IPS-18c (cell line): Measurements from ENCODE around the gene COL6A3.
"Not testable (repeated sequence)": the region's sequence is repeated elsewhere in the genome, so short reads cannot be mapped to it uniquely, and the experiment has no call there.

Experiments
- H3K4me3 ChIP-seq: 2 replicates; pipeline ENCODE4 v1.7.0; 2013; ENCODE audit warnings: low read depth, mild to moderate bottlenecking, low read length, moderate library complexity; ENCODE audit not compliant: insufficient read depth
- H3K9me3 ChIP-seq: one replicate; pipeline ENCODE4 v1.6.1; 2013; ENCODE audit warnings: mild to moderate bottlenecking, low read length, moderate library complexity; ENCODE audit not compliant: control insufficient read depth, insufficient read depth

COL6A3 gene

GRCh38 chr2:237427769-237428506 lies 14.0 kb upstream of the COL6A3 start:
- no peak overlapping the region for H3K4me3 ChIP-seq
- H3K9me3 ChIP-seq, result no peaks in the 10 kb centered on the region

GRCh38 chr2:237426517-237426916 lies 12.6 kb upstream of the COL6A3 start:
- Histone ChIP-seq H3K9me3 (no peaks in the 10 kb centered on the region), H3K4me3 (no peak overlapping the region)

GRCh38 chr2:237425320-237425719 lies 11.4 kb upstream of the COL6A3 start:
- Histone ChIP-seq H3K9me3 (no peaks in the 10 kb centered on the region), H3K4me3 (no peak overlapping the region)

- no peak overlapping the region for H3K4me3 ChIP-seq
- H3K9me3 ChIP-seq, result no peaks in the 10 kb centered on the region
Observed at GRCh38 chr2:237424544-237424943, 10.6 kb upstream of the COL6A3 start.

- Histone ChIP-seq H3K4me3 (no peak overlapping the region), H3K9me3 (no peaks in the 10 kb centered on the region)
Observed at GRCh38 chr2:237423891-237424290, 9.9 kb upstream of the COL6A3 start.

GRCh38 chr2:237422309-237422708 lies 8.3 kb upstream of the COL6A3 start:
- Histone ChIP-seq H3K4me3 (no peak overlapping the region), H3K9me3 (no peaks in the 10 kb centered on the region)

- Histone ChIP-seq H3K9me3 (peaks cover under 1% of the 10 kb centered on the region), H3K4me3 (0 out of 2 replicates have a peak overlapping the region, but pooled peaks have one; percentile 26)
Observed at GRCh38 chr2:237421542-237422116, 7.7 kb upstream of the COL6A3 start.

GRCh38 chr2:237418300-237418699 lies 4.3 kb upstream of the COL6A3 start:
- Histone ChIP-seq H3K9me3 (peaks cover 2% of the 10 kb centered on the region), H3K4me3 (no peak overlapping the region)

GRCh38 chr2:237412988-237413776 lies 782 bp downstream of the COL6A3 start:
- Histone ChIP-seq H3K4me3 (no peak overlapping the region), H3K9me3 (peaks cover 2% of the 10 kb centered on the region)

- H3K9me3 ChIP-seq, result peaks cover 2% of the 10 kb centered on the region
- H3K4me3 ChIP-seq, result no peak overlapping the region
Observed at GRCh38 chr2:237412646-237412987, 1.3 kb downstream of the COL6A3 start.

- peaks cover 2% of the 10 kb centered on the region for H3K9me3 ChIP-seq
- no peak overlapping the region for H3K4me3 ChIP-seq
Observed at GRCh38 chr2:237411683-237412423, 2.1 kb downstream of the COL6A3 start.

GRCh38 chr2:237411092-237411601 lies 2.8 kb downstream of the COL6A3 start:
- no peak overlapping the region for H3K4me3 ChIP-seq
- no peaks in the 10 kb centered on the region for H3K9me3 ChIP-seq

GRCh38 chr2:237409263-237409662 lies 4.7 kb downstream of the COL6A3 start:
- not testable (repeated sequence) for H3K4me3 ChIP-seq

GRCh38 chr2:237408335-237409000 lies 5.5 kb downstream of the COL6A3 start:
- Histone ChIP-seq H3K9me3 (no peaks in the 10 kb centered on the region), H3K4me3 (no peak overlapping the region)

More at GRCh38 chr2:237409263-237409662, 4.7 kb downstream of the COL6A3 start:
- H3K9me3 ChIP-seq, result not testable (repeated sequence)

- Histone ChIP-seq H3K4me3 (no peak overlapping the region), H3K9me3 (no peaks in the 10 kb centered on the region)
Observed at GRCh38 chr2:237407700-237408099, 6.3 kb downstream of the COL6A3 start.

GRCh38 chr2:237406371-237406895 lies 7.5 kb downstream of the COL6A3 start:
- Histone ChIP-seq H3K4me3 (no peak overlapping the region), H3K9me3 (no peaks in the 10 kb centered on the region)

- Histone ChIP-seq H3K4me3 (no peak overlapping the region), H3K9me3 (no peaks in the 10 kb centered on the region)
Observed at GRCh38 chr2:237405605-237406004, 8.4 kb downstream of the COL6A3 start.
